Stimulated activated CD8-positive, alpha-beta memory T cell treated with anti-CD3 and anti-CD28 coated beads, Interleukin-4, amount 100 ng/mL, for 24 hours (primary cell): ENCODE results near the gene PRDX1.
"Not testable (repeated sequence)": the region's sequence is repeated elsewhere in the genome, so short reads cannot be mapped to it uniquely, and the experiment has no call there.

Source experiments
- DNase-seq: peaks from one replicate; pipeline ENCODE4 v3.0.0-alpha.2; 2020; ENCODE audit warnings: low read depth

Gene PRDX1

DNA sequence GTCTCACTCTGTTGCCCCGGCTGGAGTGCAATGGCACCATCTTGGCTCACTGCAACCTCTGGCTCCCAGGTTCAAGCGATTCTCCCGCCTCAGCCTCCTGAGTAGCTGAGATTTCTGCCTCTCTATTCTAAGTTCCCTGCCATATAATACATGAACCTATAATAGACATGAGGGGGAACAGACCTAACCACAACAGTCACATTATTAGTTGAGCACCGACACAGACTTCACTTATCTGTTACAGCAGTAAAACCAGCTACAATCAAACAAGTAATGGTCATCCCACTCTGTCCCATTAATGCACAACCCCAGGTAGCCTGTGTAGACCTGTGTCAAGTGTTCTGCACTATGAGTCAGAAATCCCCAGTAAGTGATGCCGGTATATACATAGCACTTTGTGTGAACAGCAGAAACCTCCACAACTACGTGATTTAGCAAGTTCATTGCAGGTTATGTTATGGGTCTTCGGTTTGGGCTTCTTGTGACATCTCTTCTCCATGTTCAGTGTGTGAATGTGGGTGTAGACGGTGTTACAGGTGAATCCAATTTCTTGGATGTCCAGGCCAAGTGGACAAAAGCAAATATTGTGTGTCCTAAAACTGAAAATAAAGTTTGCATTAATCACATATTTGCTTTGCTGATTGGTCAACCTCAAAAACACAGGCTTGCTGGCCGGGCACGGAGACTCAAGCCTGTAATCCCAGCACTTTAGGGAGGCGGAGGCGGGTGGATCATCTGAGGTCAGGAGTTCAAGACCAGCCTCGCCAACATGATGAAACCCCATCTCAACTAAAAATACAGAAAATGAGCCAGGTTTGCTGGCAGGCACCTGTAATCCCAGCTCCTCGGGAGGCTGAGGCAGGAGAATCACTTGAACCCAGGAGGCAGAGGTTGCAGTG, 18.0 kb downstream of the PRDX1 start:
- no peak for DNase-seq

GRCh38 chr1:45501505-45501859, 20.2 kb downstream of the PRDX1 start:
- DNase-seq: no peak

DNA sequence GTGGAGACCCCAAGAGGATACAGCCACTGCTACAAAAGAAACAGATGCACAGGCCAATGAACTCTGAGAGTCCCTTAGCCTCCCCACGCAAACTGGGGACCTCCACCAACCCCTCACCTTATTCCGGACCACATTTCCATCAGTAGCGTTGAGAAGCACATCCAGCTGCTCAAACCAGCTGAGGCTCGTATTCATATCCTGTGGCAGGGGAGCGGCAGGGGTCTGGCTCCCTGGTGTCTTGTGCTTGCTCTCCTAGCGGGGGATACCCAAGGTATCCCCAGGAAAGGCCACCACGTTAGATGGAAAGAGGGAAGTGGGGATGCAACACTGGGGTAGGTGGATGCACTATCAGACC, 22.3 kb downstream of the PRDX1 start:
- no peak for DNase-seq

- DNase-seq: no peak
Measured at GRCh38 chr1:45498279-45498678, 23.4 kb downstream of the PRDX1 start.

DNA sequence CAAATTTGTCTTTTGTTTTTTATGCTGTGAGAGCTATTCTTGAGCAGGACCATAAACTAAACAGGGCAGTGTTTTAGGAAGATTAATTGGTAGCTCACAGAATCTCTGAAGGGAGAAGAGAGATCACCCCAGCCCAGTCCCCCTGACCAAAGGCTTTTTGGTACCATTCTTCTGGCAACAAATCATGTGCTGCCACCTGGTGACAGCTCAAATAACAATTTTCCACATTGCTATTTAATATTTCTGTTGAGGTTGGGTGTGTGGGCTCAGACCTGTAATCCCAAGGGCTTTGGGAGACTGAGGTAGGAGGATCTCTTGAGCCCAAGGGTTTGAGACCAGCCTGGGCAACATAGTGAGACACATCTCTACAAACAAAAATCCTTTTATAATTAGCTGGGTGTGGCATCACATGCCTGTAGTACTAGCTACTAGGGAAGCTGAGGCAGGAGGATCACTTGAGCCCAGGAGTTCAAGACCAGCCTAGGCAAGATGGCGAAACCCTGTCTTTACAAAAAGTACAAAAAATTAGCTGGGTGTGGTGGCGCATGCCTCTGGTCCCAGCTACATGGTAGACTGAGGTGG, 28.5 kb downstream of the PRDX1 start:
- DNase-seq: no peak

- DNase-seq: no peak
Measured at GRCh38 chr1:45492691-45493090, 29.0 kb downstream of the PRDX1 start.

DNA sequence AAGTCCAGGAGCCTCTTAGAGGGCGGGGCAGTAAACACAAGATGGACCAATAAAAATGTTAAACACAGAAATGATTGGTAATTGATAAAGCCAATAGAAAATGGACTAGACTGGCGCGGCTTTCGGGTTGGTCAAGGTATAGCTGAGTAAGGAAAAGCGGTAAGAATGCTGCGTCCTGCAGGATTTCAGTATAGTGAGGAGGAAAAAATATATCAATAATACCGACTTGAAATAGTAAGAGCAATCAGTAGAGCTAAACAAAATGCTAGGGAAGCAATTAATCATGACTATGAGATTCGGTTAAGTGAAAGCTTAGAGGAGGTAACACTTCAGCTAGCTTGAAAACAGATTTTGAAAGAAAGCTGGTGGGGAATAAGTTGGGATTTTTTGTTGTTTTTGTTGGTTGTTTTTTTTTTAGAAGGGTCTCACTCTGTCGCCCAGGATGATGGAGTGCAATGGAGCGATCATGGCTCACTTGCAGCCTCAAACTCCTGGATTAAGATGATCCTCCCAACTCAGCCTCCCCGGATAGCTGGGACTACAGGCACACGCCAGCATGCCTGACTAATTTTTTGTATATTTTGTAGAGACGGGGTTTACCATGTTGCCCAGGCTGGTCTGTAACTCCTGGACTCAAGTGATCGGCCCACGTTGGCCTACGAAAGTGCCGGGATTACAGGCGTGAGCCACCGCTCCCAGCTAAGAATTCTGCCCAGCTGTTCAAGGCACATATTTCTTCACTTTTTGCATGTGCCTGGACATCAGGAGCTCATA, 30.0 kb downstream of the PRDX1 start:
- no peak for DNase-seq

DNA sequence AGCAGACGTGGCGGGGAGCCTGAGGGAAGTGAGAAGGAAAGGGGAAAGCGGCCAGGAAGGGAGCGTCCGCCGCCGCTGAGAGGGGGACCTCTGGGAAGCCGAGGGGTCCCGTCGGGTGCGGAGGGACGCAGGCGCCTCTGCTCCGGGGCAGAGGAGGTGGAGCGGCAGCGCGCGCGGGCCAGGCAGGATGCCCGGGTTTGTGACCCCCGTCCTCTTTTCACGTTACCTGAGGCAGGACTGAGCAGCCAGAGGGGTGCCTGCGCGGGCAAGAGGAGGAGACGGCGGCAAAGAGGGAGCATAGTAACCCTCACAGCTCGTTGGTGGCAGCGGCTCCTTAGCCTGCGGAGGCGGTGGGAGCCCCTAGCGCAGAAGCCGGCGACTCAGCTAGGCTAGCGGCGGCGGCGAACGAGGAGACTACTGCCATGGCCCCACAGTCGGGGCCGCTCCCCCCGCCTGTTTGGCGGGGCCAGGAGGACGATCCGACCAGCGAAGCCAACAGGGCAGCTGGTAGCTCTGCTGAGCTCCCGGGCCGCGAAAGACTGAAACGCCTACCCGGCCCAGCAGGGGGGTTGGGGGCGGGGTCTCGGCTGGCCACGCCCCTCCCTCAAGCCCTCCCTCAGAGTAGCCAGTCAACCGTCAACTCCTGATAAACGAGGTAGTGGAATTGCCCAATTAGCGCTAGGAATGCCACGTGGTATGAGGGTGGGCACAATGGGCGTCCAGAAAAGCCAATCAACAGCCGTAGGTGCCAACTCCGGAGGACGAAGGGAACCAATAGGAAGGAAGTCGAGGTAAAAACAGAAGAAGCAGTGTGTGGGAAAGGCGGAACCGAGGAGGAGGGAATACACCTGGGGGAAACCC, 30.8 kb downstream of the PRDX1 start, which contains the start of gene TESK2:
Gene TESK2, minus strand, starts transcription at position 538 of the 861 bp plus-strand sequence. CDS start 33,378 bp downstream, outside the sequence.
- peak; percentile 92 for DNase-seq

- no peak for DNase-seq
Measured at GRCh38 chr1:45490121-45490625, 31.5 kb downstream of the PRDX1 start.

DNA sequence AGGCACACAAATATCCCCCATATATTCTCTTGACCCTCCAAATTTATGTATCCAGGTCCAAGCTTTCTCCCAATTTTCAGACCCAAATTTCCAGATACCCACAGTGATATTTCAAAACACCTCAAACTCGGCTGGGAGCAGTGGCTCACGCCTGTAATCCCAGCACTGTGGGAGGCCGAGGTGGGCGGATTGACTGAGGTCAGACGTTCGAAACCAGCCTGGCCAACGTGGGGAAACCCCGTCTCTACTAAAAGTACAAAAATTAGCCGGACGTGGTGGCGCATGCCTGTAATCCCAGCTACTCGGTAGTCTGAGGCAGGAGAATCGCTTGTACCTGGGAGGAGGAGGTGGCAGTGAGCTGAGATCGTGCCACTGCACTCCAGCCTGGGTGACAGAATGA, 32.3 kb downstream of the PRDX1 start:
- not testable (repeated sequence) for DNase-seq

GRCh38 chr1:45488666-45489377, 32.9 kb downstream of the PRDX1 start:
- no peak for DNase-seq

- DNase-seq: no peak
Measured at GRCh38 chr1:45485949-45486348, 35.7 kb downstream of the PRDX1 start.

DNA sequence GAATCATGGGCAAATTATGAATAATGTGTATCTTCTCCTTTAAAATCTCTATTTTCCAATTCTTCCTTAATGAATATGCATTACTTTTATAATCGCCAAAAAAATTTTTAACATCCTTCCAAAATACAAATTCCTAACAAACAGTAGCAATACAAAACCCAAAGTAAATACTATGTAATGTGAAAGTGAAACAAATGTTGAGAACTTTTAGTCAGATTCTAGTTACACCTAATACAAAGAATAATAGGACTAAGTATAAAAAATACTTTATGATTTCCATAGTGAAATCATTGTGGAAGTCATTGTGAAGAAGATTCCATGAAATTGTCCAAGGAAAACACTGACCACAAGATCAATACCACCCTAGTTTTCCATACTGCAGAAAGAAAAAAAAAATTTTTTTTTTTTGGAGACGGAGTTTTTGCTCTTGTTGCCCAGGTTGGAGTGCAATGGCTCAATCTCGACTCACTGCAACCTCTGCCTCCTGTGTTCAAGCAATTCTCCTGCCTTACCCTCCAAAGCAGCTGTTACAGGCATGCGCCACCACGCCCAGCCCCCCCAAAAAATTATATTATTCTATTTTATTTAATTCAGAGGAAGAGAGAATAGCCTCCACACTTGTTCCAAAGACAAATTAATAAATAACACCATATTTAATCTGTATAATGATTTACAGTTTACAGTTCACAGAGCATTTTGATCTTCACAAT, 42.5 kb downstream of the PRDX1 start:
- no peak for DNase-seq

DNA sequence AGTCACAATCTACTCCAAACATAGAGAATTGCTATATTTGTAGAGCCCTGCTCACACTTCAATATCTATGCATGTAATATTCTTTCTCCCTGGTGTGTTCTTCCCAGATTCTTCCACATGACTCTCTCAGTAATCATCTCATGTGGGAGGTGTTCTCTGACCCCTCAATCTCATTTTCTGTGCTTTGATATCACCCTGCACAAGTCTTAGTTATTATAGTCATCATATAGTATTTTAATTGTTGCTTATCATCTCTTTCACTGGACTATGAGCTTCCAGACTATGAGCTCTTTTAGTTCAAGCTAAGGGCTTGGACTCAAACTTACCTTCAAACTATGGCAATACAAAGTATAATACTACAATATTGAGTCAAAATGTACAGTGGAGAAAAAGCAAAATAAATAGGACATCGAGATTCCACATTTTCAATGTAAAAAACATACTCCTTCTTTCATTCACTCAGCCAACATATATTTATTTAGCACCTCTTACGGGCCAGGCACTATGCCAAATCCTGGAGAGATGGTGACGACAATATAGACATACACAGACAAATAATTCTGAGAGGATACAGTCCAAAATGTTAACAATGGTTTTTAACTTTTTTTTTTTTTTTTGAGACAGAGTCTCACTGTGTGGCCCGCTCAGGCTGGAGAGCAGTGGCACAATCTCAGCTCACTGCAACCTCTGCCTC, 43.4 kb downstream of the PRDX1 start:
- DNase-seq: no peak

GRCh38 chr1:45477646-45478045, 44.0 kb downstream of the PRDX1 start:
- DNase-seq: no peak

DNA sequence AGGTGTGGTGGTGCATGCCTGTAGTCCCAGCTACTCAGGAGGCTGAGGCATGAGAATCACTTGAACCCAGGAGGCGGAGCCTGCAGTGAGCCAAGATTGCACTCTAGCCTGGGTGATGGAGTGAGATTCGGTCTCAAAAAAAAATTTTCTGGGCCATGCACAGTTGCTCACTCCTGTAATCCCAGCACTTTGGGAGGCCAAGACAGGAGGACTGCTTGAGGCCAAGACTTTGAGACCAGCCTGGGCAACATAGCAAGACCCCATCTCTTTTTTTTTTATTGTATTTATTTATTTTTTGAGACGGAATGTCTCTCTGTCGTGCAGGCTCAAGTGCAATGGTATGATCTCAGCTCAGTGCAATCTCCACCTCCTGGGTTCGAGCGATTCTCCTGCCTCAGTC, 47.5 kb downstream of the PRDX1 start:
- not testable (repeated sequence) for DNase-seq

GRCh38 chr1:45473302-45473701, 48.4 kb downstream of the PRDX1 start:
- DNase-seq: no peak

- DNase-seq: no peak
Measured at GRCh38 chr1:45470306-45470798, 51.3 kb downstream of the PRDX1 start.

DNA sequence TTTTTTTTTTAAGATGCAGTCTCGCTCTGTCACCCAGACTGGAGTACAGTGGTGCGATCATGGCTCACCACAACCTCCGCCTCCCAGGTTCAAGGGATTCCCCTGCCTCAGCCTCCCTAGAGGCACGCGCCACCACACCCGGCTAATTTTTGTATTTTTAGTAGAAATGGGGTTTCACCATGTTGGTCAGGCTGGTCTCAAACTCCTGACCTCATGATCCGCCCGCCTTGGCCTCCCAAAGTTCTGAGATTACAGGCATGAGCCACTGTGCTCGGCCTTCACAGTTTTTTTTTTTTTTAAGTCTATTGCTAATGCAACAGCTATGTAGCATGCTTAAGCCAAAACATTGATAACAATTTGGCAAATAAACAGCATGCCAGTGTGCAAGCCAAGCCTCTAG, 54.3 kb downstream of the PRDX1 start:
- not testable (repeated sequence) for DNase-seq

DNA sequence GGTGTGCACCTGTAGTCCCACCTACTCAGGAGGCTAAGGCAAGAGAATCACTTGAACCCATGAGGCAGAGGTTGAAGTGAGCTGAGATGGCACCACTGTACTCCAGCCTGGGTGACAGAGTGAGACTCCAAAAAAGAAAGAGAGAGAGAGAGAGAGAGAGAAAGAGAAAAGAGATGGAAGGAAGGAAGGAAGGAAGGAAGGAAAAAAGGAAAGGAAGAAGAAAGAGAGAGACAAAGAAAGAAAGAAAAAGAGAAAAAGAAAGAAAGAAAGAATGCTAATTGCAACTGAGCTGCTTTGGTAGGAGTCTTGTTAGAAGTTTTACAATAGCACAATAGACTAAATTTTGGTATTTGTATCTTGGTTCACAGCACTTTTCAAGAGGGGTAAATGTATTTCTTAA, 56.4 kb downstream of the PRDX1 start:
- DNase-seq: no peak
